HepG2 (cell line): ENCODE data around the gene PCSK2. TPM values are rescaled to one million over a fixed set of nuclear protein-coding genes. Genes with fewer than 3 reads are reported as not detected.

Experiments
- ATAC-seq: fragments of 200-7000 bp; cut with Tn5 transposase; 3 replicates; pipeline ENCODE4 v1.9.1; 2020; ENCODE audit warnings: mild to moderate bottlenecking, moderate library complexity
- BruUV-seq: library from RNA; stranded (reverse); fragments of 400-500 nt; replicated peaks from 2 replicates; lab custom pipeline; 2021; lab: Mats Ljungman, UMichigan
- CTCF ChIA-PET: fragments of 300-600 bp; formaldehyde crosslinking; extraction: SDS; loops from one replicate; lab custom pipeline; 2021; ENCODE audit warnings: low total read pairs, inconsistent platforms, low intra/inter-chr PET ratio; lab: Yijun Ruan, JAX
- POLR2A ChIA-PET: fragments of 350-600 bp; sonication (Branson Sonifier 250); formaldehyde crosslinking; loops from one replicate; lab custom pipeline; 2020; ENCODE audit warnings: antibody characterized with exemption, inconsistent platforms; lab: Yijun Ruan, JAX
- DNase-seq: peaks from one replicate; pipeline ENCODE4 v3.0.0-alpha.2; 2015; ENCODE audit warnings: low spot score
- FAIRE-seq: peaks from 3 replicates; lab custom pipeline; 2011; peaks lifted over from hg19 to GRCh38; lab: Jason Lieb, UNC
- H2AFZ ChIP-seq: one replicate; pipeline ENCODE4 v1.6.1; 2011; ENCODE audit warnings: low read length, inconsistent platforms
- H3K27ac ChIP-seq: fragments of 300-600 bp; 3 replicates; pipeline ENCODE4 v1.8.0; 2011; ENCODE audit warnings: mixed run types, mild to moderate bottlenecking, mixed read lengths, low read length, inconsistent platforms; ENCODE audit not compliant: insufficient read depth; ENCODE audit errors: extremely low read length
- H3K27me3 ChIP-seq, 2 experiments: fragments of 200-600 bp in 1 of 2; 2 replicates in 1 of 2; 3 replicates in 1 of 2; pipeline versions ENCODE4 v1.6.0 to v1.8.0; 2011; ENCODE audit warnings: low read length in 2 of 2, mild to moderate bottlenecking in 2 of 2, moderate library complexity in 2 of 2, inconsistent platforms in 1 of 2; ENCODE audit not compliant: insufficient read depth in 2 of 2, control insufficient read depth in 1 of 2
- H3K36me3 ChIP-seq, 2 experiments: fragments of 200-600 bp in 1 of 2; replicated peaks in 1 of 2; 2 replicates in 1 of 2; 3 replicates in 1 of 2; pipeline versions ENCODE4 v1.5.1 to v1.8.0; 2011; ENCODE audit warnings: low read length in 2 of 2, inconsistent platforms in 1 of 2; ENCODE audit not compliant: insufficient read depth in 2 of 2, control insufficient read depth in 1 of 2
- H3K4me1 ChIP-seq: 2 replicates; pipeline ENCODE4 v1.5.1; 2012; ENCODE audit warnings: low read length, inconsistent platforms; ENCODE audit not compliant: insufficient read depth
- H3K4me2 ChIP-seq: 2 replicates; pipeline ENCODE4 v1.6.0; 2011; ENCODE audit warnings: low read depth, low read length, inconsistent platforms
- H3K4me3 ChIP-seq, 3 experiments: fragments of 200-600 bp in 1 of 3; sonication (generic), shearing (Covaris generic) in 1 of 3; replicated peaks in 1 of 3; 2 replicates each; pipeline ENCODE4 v1.5.1; 2011 to 2016; ENCODE audit warnings: low read length in 3 of 3, inconsistent platforms in 2 of 3, low read depth in 2 of 3, mild to moderate bottlenecking in 2 of 3, control low read depth in 1 of 3, mixed read lengths in 1 of 3; ENCODE audit not compliant: insufficient read depth in 1 of 3
- H3K79me2 ChIP-seq: one replicate; pipeline ENCODE4 v1.6.1; 2011; ENCODE audit warnings: low read length, inconsistent platforms; ENCODE audit not compliant: insufficient read depth
- H3K9ac ChIP-seq: 2 replicates; pipeline ENCODE4 v1.6.0; 2011; ENCODE audit warnings: mild to moderate bottlenecking, low read depth, low read length, inconsistent platforms; ENCODE audit not compliant: insufficient read depth
- H3K9me3 ChIP-seq: 2 replicates; pipeline ENCODE4 v1.5.1; 2012; ENCODE audit warnings: mild to moderate bottlenecking, low read length
- H4K20me1 ChIP-seq: 2 replicates; pipeline ENCODE4 v1.6.0; 2011; ENCODE audit warnings: inconsistent platforms, mild to moderate bottlenecking, low read length, moderate library complexity; ENCODE audit not compliant: insufficient read depth
- EZH2 ChIP-seq: conservative IDR thresholded peaks from 2 replicates; pipeline ENCODE4 v1.6.1; 2012; ENCODE audit warnings: mild to moderate bottlenecking, low read depth, low read length, moderate library complexity
- RARA ChIP-seq: IDR thresholded peaks from 2 replicates; pipeline ENCODE4 v1.6.1; 2016; ENCODE audit warnings: missing genetic modification reagents, missing compliant biosample characterization
- ZBTB42 ChIP-seq: sonication (generic); formaldehyde crosslinking; IDR thresholded peaks from 2 replicates; pipeline ENCODE4 v1.5.0; 2020; ENCODE audit warnings: mild to moderate bottlenecking, missing genetic modification reagents
- ZNF407 ChIP-seq: sonication (generic); formaldehyde crosslinking; IDR thresholded peaks from one replicate; pipeline ENCODE4 v1.5.1; 2020; ENCODE audit warnings: mild to moderate bottlenecking, missing genetic modification reagents; ENCODE audit errors: not compliant biosample characterization
- WGBS: methylation state at CpG from one replicate; pipeline ENCODE4 v1.1.6; 2017; ENCODE audit warnings: low lambda C conversion rate; 5-methylcytosine and 5-hydroxymethylcytosine counted together
- in situ Hi-C: cut with HindIII; loops from 2 replicates; pipeline ENCODE4 v1.10.0; 2017; ENCODE audit warnings: low pct_unique_long_range_greater_than_20kb; ENCODE audit not compliant: extremely low pct_ligation_motif_present
- intact Hi-C: fragments of 100-400 bp; cut with micrococcal nuclease; formaldehyde crosslinking; loops from one replicate; pipeline ENCODE4 v1.10.0; 2022; ENCODE audit not compliant: unreplicated experiment
- polyA plus RNA-seq, 8 experiments: library from polyadenylated mRNA; depleted of rRNA in 3 of 8; stranded (reverse) in 7 of 8; unstranded in 1 of 8; fragments of >200 nt; fragmentation: Illumina TruSeq in 4 of 8; extraction: Trizol in 4 of 8; gene quantifications; 2 replicates each; pipeline versions ENCODE4 v1.2.1 to v1.2.3, GENCODE V29; 2011 to 2016; ENCODE audit warnings: low read depth in 4 of 8, missing spikeins in 1 of 8, mixed read lengths in 1 of 8; ENCODE audit not compliant: insufficient read depth in 1 of 8
- total RNA-seq, 5 experiments: library from RNA; depleted of rRNA; stranded (reverse); fragments of >200 nt; fragmentation: Illumina TruSeq; extraction: Trizol; gene quantifications; 2 replicates each; pipeline ENCODE4 v1.2.3, GENCODE V29; 2016; ENCODE audit warnings: low read depth in 1 of 5
- TF ChIP-seq, protein P1 (sequence below): sonication (generic); formaldehyde crosslinking; IDR thresholded peaks from 2 replicates; pipeline ENCODE4 v1.4.0; 2020; ENCODE audit warnings: missing genetic modification reagents, borderline replicate concordance
- TF ChIP-seq, protein P2 (sequence below): sonication (generic); formaldehyde crosslinking; IDR thresholded peaks from 2 replicates; pipeline ENCODE4 v1.4.0; 2020; ENCODE audit warnings: mild to moderate bottlenecking, missing genetic modification reagents

PCSK2 gene
- total and polyA plus RNA-seq, 2 of the 13 experiments (the other 11 are each of a cell fraction or from before 2014, with no cell fraction given): not detected

GRCh38 chr20:17225851-17226409 lies 910 bp upstream of the PCSK2 start:
- ChIA-PET POLR2A (no interaction called here), CTCF (no interaction called here)
- no peak overlapping the region for H3K9ac ChIP-seq
- no peak overlapping the region for H3K4me2 ChIP-seq
- H2AFZ ChIP-seq: no peak overlapping the region
- WGBS: 24% methylated on average over 29 of the region's 38 CpGs
- H3K4me3 ChIP-seq: no peak overlapping the region
- H3K27ac ChIP-seq: no peak overlapping the region
- in situ Hi-C loops (no loop called here), intact Hi-C loops (no loop called here)
- H3K4me1 ChIP-seq: no peaks in the 10 kb centered on the region
- no peaks in the 10 kb centered on the region for H3K36me3 ChIP-seq
- DNase-seq (no peak), FAIRE-seq (no peak), ATAC-seq (peak; percentile 47)
- BruUV-seq: no TSS peak
- H4K20me1 ChIP-seq: no peaks in the 10 kb centered on the region
- H3K27me3 ChIP-seq: peaks cover 5 to 47% of the 10 kb centered on the region in 2 experiments; a peak in 4 of 5 replicates
- peak; percentile 52; the same call in 1 of the 2 replicates for TF ChIP-seq EZH2
- TF ChIP-seq, protein P1, sequence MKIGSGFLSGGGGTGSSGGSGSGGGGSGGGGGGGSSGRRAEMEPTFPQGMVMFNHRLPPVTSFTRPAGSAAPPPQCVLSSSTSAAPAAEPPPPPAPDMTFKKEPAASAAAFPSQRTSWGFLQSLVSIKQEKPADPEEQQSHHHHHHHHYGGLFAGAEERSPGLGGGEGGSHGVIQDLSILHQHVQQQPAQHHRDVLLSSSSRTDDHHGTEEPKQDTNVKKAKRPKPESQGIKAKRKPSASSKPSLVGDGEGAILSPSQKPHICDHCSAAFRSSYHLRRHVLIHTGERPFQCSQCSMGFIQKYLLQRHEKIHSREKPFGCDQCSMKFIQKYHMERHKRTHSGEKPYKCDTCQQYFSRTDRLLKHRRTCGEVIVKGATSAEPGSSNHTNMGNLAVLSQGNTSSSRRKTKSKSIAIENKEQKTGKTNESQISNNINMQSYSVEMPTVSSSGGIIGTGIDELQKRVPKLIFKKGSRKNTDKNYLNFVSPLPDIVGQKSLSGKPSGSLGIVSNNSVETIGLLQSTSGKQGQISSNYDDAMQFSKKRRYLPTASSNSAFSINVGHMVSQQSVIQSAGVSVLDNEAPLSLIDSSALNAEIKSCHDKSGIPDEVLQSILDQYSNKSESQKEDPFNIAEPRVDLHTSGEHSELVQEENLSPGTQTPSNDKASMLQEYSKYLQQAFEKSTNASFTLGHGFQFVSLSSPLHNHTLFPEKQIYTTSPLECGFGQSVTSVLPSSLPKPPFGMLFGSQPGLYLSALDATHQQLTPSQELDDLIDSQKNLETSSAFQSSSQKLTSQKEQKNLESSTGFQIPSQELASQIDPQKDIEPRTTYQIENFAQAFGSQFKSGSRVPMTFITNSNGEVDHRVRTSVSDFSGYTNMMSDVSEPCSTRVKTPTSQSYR (CRISPR knock-in tag): no peak
- H3K9me3 ChIP-seq: no peaks in the 10 kb centered on the region
- H3K79me2 ChIP-seq: no peaks in the 10 kb centered on the region

DNA sequence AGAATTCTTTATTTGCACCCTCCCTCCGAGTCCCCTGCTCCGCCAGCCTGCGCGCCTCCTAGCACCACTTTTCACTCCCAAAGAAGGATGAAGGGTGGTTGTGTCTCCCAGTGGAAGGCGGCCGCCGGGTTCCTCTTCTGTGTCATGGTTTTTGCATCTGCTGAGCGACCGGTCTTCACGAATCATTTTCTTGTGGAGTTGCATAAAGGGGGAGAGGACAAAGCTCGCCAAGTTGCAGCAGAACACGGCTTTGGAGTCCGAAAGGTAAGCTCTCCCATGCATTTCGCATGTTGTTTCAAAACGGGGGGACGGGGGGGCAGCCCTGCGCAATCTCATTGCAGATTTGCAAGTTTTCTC lies 357 bp downstream of the PCSK2 start:
- Histone ChIP-seq H3K27ac (no peak overlapping the region), H3K27me3 (peaks cover 5 to 47% of the 10 kb centered on the region in 2 experiments; a peak in 4 of 5 replicates), H3K4me2 (no peak overlapping the region), H3K4me1 (no peaks in the 10 kb centered on the region), H4K20me1 (no peaks in the 10 kb centered on the region), H3K79me2 (no peaks in the 10 kb centered on the region), H3K9me3 (no peaks in the 10 kb centered on the region), H3K36me3 (no peaks in the 10 kb centered on the region), H3K4me3 (no peak overlapping the region), H2AFZ (no peak overlapping the region), H3K9ac (no peak overlapping the region)
- no TSS peak for BruUV-seq
- in situ Hi-C loops (no loop called here), intact Hi-C loops (no loop called here)
- FAIRE-seq (no peak), ATAC-seq (no peak), DNase-seq (no peak)
- CTCF ChIA-PET: no interaction called here
- WGBS: 35% methylated on average over 17 of the region's 17 CpGs
- POLR2A ChIA-PET: no interaction called here
- TF ChIP-seq, protein P2, sequence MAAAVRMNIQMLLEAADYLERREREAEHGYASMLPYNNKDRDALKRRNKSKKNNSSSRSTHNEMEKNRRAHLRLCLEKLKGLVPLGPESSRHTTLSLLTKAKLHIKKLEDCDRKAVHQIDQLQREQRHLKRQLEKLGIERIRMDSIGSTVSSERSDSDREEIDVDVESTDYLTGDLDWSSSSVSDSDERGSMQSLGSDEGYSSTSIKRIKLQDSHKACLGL (CRISPR knock-in tag): no peak
- TF ChIP-seq RARA (CRISPR knock-in tag): no peak
- TF ChIP-seq ZNF407 (CRISPR knock-in tag): no peak
- TF ChIP-seq ZBTB42 (CRISPR knock-in tag): no peak
